Activated T-helper 1 cell treated with anti-CD3 and anti-CD28 coated beads, Interleukin-2, amount 50 U/mL, for 16 hours (primary cell): ENCODE data around the gene CDKN1A.

ENCODE experiments used
- DNase-seq, 2 donors: peaks; one replicate each; pipeline ENCODE4 v3.0.0-alpha.2; 2020; ENCODE audit warnings: low read depth in 1 of 2, low spot score in 1 of 2

Gene CDKN1A

DNA sequence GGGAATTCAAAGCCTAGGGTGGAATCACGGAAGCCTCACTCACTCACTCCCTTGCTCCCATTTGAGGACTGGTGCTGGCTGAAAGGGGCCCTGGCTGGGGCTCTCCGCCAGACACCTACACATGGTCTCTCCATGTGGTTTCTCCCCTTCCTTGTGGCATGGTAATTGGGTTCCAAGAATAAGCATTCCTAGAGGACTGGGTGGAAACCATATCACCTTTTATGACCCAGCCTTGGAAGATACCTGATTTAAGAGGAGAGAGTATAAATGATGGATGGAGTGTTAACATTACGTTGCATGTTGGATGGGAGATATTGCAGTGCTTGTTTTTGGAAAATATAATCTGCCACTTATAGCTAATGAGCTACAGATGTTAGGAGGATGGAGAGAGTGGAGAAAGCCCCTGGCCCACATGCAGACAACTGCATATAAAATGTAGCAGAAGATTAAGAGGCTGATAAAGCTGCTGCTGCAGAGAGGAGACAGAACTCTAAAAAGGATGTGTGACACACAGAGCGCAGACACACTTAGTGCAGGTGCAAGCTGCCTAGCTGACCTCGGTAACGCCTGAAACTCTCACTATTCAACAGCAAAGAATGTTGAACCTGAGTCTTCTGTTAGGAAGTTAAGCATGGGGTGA is 23.3 kb upstream of the CDKN1A start:
- no peak for DNase-seq

DNA sequence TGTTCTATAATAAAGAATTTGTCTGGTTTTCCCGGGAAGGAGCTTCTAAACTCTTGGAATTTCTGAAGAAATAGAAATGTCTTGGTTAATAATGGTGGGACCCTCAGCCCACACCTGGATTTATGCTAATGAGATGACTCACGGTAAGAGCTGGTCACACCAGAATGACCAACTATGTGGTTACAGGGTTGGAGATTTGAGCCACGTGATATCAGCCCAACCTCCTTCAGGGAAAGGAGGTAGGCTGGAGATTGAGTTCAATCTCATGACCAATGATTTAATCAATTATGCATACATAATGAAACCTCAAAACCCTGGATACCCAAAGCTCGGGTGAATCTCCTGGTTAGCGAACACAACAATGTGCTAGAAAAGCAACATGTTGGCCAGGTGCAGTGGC is 22.1 kb upstream of the CDKN1A start:
- no peak for DNase-seq

DNA sequence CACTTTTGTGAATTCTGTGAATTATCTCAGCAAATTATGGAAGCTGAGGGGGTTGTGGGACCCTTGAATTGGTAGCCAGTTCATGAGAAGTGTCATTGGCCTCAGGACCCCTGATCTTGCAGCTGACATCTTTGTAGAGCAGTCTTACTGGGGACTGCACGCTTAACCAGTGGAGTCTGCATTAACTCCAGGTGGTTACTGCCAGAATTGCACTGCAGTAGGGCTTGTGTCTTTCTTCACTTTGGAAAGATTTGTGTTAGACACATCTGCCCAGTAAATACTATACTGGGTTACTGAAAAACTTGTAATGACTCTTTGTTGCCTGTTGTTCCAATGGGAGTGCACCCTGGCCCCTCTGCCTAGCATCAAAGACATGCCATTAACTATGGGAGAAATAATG is 21.2 kb upstream of the CDKN1A start:
- DNase-seq = no peak

DNA sequence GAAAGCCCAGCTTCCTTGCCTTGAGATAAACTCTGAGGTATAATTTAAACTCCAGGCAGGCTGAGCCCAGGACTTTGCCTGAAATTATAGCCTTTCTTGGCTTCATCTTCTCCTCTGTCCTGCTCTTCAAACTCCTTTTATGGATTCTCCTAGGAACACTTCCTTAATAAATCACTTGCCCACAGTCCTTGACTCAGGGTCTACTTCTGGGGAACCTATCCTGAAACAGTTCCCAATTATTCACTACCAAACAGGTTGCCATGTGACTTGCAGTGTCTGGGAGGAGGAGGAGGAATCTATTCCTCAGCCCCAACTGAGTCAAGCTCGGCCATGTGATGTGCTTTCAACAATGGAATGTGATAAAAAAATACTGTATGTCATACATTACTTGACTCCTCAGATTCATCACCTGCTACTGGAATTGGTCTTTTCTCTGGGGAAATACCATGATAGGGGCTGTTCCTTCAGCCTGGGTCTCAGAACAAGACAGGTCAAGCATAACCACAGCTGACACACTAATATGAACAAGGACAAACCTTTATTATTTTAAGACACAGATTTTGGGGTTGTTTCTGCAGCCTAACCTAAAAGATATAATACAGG is 20.5 kb upstream of the CDKN1A start:
- no peak for DNase-seq

DNA sequence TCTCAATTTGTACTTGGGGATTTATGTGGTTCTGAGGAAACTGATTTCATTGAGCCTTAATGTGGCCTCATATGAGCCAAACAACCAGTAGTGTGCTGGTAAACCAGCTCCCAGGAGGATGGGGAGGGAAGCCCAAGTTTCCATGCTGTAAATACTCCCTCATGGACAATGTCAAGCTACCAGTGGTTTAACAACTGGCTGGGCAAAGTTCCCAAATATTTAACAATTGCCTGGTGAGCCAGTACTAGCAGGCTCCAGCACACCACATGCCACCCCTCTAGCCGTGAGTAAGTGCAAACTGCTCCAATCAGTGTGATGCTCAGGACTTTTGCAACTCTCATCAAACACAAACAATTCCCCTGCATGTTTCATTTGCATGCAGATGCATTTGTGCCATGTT is 19.2 kb upstream of the CDKN1A start:
- DNase-seq = no peak

DNA sequence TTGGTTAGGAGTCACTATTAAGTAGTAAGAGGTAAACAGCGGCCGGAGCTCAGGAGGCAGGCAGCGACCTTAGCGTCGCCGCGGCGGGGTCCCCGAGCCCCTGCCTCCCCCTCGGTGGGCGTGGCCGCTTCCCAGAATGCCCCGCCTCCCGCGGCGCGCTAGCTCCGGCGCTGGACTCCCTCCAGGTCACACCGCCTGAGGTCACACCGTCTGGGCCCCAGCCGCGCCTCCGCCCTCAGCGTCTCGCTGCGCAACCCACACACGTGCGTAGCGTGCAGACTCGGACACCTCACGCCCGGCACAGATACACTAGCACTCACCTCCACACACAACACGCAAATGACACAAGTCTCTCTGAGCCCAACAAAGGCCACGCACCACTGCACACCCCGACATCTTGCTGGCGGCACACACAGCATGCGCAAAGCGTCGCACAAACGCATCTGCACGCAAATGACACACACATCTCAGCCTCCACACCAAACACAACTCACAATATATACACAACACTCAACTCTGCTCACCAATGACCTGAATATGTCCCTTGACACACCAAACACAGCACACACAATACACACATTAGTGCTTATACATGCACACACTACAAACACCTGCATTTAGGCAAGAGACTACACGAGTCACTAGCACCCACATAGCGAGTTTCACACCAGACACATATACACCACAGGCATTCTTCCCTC is 17.6 kb upstream of the CDKN1A start:
- DNase-seq = no peak

DNA sequence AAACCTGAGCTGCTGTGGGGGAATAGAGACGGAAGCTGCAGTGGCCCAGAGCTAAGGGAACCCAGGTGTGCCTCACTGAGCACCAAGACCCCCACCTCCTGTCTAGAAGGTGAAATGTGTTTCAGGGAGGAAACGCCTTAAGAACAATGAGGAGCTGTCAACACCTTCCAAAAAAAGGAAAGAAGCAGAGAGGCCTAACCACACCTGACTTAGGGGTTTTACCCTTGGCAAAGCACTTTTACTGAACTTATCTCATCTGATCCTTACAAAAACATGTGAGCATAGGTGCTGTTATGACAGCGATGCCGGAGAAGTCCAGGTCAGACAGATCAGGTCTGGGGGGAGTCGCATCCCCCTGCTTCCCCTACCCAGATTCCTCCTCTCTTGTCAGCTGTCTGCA is 16.1 kb upstream of the CDKN1A start:
- no peak for DNase-seq

DNA sequence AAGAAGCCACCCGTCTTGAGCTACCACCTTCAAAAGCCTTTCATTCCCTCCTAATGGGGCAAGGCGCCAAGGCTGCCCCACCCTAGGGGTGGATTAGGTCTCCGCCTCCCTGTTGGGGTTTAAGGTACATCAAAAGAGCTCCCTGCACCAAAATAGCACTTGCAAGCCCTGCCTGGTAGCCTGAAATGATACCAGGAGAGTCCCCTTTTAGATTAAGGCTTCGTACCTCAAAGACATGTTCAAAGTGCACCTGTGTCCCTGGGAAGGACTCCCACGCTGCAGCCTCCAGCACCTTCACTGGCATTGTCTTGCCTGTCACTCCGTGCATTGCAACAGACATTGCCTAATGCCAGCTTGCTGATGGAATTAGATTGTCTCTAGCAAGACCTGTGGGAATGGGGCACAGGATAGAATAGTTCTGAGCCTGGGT is 15.7 kb upstream of the CDKN1A start:
- no peak for DNase-seq

DNA sequence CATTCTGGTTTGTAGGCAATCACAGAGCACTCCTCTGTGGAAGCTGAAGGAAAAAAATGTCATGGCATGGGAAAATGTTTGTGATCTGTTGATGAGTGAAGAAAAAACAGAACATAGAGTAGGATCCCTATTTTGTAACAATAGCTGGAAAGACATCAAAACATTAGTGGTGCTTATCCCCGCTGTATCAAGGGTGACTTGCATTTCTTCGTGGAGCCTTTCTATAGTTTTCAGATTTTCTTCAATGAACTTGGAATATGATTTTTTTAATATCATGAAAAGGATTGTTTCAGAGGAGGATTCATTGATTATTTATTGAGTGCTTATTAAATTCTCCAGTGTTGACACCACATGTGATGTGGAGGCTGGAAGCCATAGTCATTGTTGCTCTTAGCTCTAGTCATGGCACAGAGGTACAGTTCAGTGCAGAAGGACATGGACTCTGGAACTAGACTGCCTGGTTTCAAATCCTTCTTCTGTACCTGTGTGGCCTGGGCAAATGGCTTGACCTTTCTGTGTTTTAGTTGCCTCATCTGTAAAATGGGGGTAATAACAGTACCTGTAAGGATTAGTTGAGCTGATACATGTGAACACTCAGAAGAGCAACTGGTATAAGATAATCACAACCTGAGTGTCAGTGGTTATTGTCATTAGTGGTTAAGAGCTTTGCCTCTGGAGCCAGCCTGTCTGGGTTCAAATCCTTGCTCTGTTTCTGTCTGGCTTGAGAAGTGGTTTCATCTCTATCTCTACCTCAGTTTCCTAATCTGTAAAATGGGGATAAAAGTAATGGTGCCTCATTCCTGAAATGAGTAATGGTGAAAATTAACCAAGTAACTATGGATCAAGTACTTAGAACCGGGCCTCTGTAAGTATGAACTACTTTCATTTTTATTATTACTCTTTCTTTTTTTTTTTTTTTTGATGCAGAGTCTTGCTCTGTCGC is 14.7 kb upstream of the CDKN1A start:
- no peak for DNase-seq

DNA sequence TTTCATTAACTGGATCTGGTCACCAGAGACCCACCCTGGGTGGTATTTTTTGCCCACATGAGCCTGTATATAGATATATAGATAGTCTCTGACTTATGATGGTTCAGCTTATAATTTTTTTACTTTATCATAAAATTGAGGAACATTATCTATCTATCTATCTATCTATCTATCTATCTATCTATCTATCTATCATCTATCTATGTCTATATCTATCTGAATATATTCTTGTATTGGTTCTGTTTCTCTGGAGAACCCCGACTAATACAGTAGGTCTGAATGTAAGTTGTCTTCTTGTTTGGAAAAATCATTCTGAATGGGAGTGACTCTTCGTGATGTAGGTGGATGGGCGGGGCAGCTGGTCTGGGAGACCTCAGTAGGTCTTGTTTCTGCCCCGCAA is 13.3 kb upstream of the CDKN1A start:
- DNase-seq = no peak

DNA sequence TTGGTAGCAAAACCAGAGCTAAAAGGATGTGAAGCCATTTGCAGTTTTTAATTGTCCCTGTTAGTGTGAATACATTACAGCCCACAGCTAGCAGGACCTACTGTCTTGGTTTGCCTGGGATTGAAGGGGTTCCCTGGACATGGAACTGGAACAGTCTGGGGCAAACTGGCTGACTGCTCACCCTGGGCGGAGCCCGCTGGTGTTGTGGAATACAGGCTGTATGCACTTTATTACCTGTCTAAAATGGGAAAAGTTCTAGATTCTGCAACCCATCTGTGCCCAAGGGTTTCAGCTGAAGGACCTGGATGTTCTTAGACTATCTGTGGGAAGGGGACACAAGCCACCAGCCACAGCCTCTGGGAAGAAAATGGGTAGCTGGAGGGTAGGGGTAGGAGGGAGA is 12.2 kb upstream of the CDKN1A start:
- no peak for DNase-seq

DNA sequence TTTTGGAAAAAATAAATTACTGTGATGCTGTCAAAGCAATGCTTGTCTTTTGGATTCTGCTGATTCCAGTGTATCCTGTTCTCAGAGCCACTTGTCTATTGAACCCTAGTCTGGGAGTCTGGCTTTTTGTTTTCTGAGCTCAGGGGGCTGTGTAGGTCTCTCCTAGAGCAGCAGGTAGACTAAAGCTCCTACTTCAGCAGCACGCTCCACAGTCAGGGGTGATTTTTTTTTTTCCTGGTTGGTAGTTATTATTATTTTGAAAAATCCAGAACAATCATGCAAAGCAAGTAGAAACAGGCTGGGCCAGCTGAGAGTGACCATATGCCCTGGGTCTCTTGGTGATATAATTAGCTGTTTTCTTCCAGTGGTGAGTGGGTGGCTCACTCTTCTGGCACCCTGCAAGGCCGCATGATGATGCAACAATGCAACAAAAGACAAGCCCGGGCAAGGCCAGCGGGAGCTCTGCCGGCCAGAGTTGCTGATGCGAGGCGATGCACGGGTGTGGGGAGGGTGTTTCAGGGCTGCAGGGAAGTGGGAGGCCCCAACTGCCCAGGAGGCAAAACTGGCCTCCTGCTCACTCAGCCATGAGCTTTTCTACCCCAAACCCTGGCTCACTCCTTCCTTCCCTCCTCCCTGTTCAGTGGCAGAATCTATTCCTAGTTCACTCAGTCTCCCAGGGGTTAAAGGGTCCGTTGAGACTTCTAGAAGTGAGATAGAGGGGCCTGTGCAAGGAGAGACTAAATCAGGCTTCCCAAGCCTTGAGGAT is 11.5 kb upstream of the CDKN1A start:
- DNase-seq = no peak

DNA sequence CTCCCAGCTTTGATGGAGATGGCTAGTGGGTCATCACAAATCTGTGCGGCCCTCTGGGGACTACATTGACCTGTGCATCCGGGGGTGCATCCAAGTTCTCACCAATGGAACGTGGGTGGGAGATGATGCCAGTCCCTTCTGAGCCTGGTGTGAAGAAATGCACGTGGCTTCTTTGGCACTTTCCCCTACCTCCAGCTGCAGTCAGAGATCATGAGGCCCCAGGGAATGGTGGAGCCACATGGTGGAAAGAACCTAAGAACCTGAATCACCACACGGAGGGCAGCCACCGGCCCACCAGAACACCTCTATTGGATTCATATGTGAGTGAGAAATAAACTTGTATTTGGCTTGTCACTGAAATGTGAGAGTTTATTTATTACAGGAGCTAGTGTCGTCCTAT is 9.9 kb upstream of the CDKN1A start:
- no peak for DNase-seq

DNA sequence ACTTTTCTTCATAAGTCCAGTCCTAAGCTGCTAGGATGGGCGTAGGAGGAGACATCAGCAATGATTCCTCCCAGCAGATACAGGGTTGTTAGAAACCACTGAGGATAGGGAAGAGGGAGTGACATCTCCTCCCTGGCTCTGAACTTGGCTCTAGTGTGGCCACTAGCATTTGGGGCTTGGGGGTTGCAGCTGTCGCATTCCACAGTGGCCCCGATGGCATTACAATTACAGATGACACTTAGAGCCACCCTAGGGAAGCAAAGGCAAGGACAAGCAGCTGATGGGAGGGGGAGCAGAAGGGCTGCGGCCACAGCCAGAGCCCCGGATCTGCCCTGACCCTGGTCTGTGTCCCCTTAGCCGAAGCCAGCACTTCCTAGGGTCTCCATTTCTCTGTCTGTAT is 9.5 kb upstream of the CDKN1A start:
- DNase-seq = no peak

DNA sequence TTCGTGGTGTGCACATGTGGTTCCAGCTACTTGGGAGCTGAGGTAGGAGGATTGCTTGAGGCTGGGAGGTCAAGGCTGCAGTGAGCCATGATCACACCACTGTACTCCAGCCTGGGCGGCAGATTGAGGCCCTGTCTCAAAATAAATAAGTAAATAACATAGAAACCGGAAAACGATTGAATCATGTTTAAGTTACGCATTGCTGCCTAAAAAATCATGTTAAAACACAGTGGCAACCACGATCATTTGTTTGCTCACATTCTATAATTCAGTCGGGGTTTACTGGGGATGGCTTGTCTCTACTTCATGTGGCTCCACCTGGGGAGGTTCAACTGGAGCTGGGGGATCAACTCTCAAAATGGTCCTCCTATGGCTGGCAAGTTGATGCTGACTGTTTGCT is 8.2 kb upstream of the CDKN1A start:
- no peak for DNase-seq

DNA sequence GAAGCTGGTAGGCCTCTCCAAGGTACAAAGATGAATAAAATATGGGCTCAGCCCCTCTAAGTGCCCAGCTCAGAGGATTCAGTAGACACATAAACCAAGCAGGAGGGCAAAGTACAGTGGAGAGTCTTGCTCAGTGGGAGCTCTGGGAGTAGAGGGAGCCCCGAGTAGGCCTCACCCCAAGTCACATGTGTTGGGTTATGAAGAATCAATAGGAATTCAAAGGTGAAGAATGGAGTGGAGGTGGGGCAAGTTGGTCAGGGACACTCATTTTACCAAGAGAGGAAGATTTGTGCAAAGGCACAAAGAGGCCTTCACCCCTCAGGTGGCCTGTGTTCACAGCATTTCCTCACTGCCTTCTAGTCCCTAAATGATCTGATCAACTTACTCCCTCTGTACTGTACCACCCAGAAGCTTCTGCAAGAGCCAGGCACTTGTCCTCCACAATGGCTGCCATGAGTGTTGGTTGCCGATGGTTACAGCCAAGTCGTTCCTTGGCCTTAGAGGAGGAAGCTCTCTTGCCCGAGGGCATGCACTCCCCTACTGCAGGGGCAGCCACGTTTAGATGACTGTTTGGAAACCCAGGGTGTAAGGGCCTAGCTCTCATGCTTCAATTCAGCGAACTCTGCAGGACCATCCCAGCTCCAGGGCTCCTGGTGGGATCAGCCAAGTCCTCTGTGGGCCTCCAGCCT is 6.7 kb upstream of the CDKN1A start:
- DNase-seq = no peak

DNA sequence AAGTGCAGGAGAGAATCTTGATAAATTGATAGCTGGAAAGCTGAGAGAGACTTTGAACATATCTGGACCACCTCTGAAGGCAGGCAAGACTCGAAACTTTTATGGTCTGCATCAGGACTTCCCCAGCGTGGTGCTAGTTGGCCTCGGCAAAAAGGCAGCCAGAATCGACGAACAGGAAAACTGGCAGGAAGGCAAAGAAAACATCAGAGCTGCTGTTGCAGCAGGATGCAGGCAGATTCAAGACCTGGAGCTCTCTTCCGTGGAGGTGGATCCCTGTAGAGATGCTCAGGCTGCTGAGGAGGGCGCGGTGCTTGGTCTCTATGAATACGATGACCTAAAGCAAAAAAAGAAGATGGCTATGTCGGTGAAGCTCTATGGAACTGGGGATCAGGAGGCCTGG is 4.6 kb upstream of the CDKN1A start:
- DNase-seq = no peak

DNA sequence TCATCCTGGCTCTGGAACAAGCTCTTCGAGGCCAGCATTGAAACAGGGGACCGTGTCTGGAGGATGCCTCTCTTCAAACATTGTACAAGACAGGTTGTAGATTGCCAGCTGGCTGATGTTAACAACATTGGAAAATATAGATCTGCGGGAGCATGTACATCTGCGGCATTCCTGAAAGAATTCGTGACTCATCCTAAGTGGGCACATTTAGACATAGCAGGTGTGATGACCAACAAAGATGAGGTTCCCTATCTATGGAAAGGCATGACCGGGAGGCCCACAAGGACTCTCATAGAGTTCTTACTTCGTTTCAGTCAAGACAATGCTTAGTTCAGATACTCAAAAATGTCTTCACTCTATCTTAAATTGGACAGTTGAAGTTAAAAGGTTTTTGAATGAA is 3.6 kb upstream of the CDKN1A start:
- DNase-seq = no peak

DNA sequence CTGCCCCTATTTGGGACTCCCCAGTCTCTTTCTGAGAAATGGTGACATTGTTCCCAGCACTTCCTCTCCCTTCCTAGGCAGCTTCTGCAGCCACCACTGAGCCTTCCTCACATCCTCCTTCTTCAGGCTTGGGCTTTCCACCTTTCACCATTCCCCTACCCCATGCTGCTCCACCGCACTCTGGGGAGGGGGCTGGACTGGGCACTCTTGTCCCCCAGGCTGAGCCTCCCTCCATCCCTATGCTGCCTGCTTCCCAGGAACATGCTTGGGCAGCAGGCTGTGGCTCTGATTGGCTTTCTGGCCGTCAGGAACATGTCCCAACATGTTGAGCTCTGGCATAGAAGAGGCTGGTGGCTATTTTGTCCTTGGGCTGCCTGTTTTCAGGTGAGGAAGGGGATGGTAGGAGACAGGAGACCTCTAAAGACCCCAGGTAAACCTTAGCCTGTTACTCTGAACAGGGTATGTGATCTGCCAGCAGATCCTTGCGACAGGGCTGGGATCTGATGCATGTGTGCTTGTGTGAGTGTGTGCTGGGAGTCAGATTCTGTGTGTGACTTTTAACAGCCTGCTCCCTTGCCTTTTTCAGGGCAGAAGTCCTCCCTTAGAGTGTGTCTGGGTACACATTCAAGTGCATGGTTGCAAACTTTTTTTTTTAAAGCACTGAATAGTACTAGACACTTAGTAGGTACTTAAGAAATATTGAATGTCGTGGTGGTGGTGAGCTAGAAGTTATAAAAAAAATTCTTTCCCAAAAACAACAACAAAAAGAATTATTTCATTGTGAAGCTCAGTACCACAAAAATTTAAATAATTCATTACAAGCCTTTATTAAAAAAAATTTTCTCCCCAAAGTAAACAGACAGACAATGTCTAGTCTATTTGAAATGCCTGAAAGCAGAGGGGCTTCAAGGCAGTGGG is 2.1 kb upstream of the CDKN1A start:
- no peak for DNase-seq
